ENCODE measurements around the gene ELANE.
A peak's percentile ranks its signal among the peaks of the same experiment; 100 is the strongest.

The ELANE gene

GRCh38 chr19:861756-862580 is 9.9 kb downstream of the ELANE start:
- no peak overlapping the region for H3K4me3 ChIP-seq (ENCODE audit: low read depth, low read length)
- peak; percentile 70 for DNase-seq (ENCODE audit: low read depth)
- TF ChIP-seq CTCF (IDR thresholded peaks at IDR 0.05; ENCODE audit: insufficient read depth, low read depth, low read length, missing control alignments): peak; percentile 1

- H3K4me3 ChIP-seq (ENCODE audit: low read depth, low read length): no peak overlapping the region
- TF ChIP-seq CTCF (IDR thresholded peaks at IDR 0.05; ENCODE audit: insufficient read depth, low read depth, low read length, missing control alignments): no peak
- peak; percentile 79 for DNase-seq (ENCODE audit: low read depth)
Measured at GRCh38 chr19:862581-863314, 10.6 kb downstream of the ELANE start.

- no peak overlapping the region for H3K4me3 ChIP-seq (ENCODE audit: low read depth, low read length)
- no peak for DNase-seq (ENCODE audit: low read depth)
- no peak for TF ChIP-seq CTCF (IDR thresholded peaks at IDR 0.05; ENCODE audit: insufficient read depth, low read depth, low read length, missing control alignments)
Measured at GRCh38 chr19:863315-863620, 11.2 kb downstream of the ELANE start.

GRCh38 chr19:866769-867300 is 14.7 kb downstream of the ELANE start:
- no peak overlapping the region for H3K4me3 ChIP-seq (ENCODE audit: low read depth, low read length)
- no peak for DNase-seq (ENCODE audit: low read depth)
- no peak for TF ChIP-seq CTCF (IDR thresholded peaks at IDR 0.05; ENCODE audit: insufficient read depth, low read depth, low read length, missing control alignments)

GRCh38 chr19:867301-867793 is 15.2 kb downstream of the ELANE start:
- H3K4me3 ChIP-seq (ENCODE audit: low read depth, low read length): no peak overlapping the region
- no peak for TF ChIP-seq CTCF (IDR thresholded peaks at IDR 0.05; ENCODE audit: insufficient read depth, low read depth, low read length, missing control alignments)
- no peak for DNase-seq (ENCODE audit: low read depth)

GRCh38 chr19:867855-868457 is 15.9 kb downstream of the ELANE start:
- no peak overlapping the region for H3K4me3 ChIP-seq (ENCODE audit: low read depth, low read length)
- no peak for DNase-seq (ENCODE audit: low read depth)
- TF ChIP-seq CTCF (IDR thresholded peaks at IDR 0.05; ENCODE audit: insufficient read depth, low read depth, low read length, missing control alignments): no peak

Data from GM12865 (cell line).